ELR (cell line): ENCODE results near the gene ZXDC.

ENCODE experiments used
- DNase-seq: peaks from one replicate; pipeline ENCODE4 v3.0.0-alpha.2; 2015; ENCODE audit warnings: low read depth

The ZXDC gene

DNA sequence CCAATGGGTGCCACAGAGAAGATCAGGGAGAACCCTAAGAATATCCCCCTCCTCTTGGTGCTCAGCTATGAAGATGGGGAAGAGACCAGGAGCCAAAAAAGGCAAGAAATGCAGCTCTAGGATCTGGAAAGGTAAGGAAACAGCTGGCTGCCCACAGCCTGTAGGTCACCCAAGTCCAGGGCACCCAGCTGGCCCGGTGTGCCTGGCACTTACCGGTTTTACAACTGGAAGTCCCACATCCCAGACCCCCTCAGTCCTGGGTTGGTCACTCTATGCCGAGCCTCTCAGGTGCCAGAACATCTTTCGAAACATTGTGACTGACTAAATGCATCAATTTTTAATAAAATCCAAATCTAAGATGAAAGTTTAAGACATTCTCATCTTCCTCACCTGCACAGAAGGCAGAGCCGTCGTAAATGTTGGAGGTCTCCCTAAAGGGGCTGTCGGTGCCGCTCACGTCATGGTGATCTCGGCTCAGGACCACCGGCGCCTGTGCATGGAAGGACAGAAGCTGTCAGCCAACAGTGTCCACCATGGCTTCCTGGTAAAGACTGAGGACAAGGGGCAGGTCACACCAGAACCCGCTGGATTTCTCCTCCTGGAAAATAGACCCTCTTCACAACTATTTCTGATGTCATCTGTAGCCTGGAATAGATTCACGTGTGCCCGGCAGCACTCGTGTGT, 13.3 kb upstream of the ZXDC start:
- no peak for DNase-seq

DNA sequence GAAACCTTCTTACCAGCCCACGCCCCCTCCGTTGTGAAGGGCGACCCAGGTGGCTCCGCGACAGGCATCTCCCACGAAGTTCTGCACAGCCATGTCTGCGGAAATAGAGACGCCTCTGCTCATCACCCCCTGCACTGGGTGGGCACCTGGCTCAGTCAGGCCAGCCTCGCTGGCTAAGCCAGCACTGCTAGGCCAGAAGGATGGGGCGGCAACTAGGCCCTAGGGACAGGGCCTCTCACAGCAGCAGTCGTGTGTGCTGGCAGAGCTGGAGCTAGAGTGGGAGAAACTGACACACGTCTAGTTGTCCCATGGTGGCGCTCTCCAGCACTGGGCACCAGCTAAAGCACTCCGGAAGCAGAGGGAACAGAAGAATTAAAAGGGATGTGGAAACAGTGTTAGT, 12.5 kb upstream of the ZXDC start:
- DNase-seq: no peak

DNA sequence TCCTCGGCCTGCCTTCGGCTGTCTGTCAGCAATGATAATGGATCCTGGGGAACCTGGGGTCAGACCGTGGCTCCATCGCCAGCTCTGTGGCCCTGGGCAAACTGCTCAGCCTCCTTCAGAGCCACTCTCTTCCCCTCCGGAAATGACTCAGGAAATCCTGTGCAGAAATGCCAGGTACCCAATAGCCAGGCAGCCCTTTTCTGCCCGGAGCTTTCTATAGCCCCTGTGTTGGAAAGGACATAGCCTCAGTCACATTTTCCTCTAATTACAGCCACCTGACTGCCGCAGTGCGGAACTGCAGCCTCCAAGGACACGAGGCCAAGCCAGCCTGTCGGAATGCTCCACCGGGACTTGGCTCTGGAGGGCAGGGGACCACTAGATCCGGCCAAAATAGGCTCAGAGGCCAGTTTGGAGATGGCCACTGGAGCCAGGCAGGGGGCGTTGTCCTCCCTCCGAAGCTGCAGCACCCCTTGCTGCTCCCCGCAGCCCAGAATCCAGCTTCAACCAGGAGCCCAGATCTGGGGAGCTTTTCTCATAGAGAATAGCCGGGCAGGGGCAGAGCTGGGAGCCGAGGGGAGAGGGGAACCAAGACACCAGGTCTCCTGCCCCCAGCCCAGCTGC, 11.6 kb upstream of the ZXDC start:
- peak; percentile 69 for DNase-seq

DNA sequence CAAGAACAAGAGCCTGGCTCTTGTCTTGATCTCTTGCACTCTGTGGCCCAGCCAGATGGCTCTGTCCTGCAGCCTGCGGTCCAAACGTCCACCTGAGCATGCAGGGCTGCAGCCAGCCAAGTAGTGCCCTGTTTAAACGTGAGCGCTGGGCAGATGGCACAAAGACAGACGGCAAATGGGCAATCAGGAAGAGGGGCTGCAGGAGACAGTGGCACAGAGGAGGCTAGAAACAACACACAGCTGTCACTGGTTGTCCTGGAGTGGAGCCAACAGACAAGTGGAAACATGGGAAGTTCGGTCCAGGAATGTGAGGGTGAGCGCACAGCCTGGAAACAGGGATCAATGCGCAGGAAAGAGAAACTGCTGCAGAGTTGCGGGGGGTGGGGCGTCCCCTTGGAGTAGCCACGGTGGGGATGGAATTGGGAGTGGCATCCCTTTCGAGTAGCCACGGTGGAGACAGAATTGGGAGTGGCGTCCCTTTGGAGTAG, 10.7 kb upstream of the ZXDC start:
- no peak for DNase-seq

DNA sequence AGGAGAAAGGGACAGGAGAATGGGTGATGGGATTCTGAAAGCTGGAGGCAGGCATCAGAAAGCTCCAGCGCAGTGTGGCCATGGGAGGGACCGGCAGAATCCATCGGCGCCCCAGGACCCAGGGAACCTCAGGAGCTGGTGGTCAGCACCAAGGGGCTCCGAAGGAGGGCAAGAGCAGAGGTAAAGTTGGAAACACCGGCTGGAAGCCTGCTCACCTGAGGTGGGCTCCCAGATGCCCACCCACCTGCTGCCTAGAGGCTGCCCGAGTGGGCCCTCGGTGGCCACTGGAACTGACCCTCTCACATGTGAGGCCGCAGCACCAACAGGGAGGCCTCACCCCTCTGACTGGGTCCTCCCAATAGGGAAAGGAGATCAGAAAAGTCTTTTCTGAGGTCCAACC, 10.3 kb upstream of the ZXDC start:
- no peak for DNase-seq

DNA sequence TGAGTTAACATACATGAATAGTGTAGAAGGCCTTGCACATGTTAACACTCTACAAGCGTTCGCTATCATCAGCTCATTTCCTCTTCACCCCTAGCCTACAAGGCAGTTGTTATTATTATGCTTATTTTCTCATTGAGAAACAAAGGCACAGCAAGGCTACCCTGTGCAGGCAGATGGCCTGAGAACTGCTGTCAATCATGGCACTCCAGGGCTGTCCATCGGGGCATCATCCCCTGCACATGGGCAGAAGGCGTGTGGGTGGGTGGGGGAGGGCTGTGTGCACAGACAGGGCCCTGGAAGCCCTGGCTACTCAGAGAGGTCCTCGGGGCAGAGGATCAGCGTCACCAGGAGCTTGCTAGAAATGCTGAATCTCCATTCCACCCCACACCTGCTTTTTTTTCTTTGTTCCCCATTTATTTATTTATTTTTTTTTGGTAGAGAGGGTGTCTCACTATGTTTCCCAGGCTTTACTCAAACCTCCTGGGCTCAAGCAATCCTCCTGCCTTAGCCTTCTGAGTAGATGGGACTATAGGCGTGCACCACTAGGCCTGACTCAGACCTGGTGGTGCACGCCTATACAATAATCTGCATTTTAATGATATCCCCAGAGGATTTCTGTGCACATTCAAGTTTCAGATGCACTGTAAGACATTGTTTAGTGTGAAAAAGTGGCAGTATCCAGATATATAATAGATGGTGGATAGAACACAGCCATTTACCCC, 9.6 kb upstream of the ZXDC start:
- DNase-seq: no peak

DNA sequence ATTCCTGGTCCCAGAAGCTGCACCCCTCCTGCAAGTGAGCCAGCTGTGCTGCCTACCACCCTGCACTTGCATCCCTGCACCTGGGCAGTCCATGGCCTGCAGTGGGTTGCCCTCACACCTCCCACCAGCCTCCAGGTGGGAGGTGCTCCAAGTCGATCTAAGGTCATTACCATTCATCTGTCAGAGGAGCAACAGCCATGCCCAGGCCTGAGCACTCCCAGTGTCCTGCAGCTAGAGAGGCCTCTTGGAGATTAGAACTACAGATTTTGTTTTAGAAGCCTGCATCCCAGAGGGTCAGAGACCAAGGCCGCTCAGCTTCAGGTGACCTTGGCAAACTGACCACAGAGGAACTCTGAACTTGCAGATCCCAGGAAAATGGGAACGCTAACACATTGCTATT, 9.0 kb upstream of the ZXDC start:
- no peak for DNase-seq

DNA sequence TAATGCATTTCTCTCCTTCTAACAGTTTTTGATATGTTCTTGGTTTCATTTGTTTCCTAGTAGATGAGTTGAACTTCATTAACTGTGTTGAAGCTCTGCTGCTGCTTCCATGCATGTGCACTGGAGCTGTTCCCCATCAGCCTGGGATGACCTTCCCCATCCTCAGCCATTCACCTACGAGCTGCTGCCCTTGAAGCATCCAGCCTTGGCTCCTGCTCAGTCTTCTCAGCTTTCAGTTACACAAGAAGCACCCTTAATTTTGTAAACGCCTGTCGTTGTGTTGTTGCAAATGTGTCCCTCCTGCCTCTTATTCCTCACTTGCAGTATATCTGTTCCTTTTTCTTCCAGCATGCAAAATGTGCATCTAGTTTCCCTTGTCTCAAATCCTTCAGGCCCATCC, 8.5 kb upstream of the ZXDC start:
- no peak for DNase-seq

DNA sequence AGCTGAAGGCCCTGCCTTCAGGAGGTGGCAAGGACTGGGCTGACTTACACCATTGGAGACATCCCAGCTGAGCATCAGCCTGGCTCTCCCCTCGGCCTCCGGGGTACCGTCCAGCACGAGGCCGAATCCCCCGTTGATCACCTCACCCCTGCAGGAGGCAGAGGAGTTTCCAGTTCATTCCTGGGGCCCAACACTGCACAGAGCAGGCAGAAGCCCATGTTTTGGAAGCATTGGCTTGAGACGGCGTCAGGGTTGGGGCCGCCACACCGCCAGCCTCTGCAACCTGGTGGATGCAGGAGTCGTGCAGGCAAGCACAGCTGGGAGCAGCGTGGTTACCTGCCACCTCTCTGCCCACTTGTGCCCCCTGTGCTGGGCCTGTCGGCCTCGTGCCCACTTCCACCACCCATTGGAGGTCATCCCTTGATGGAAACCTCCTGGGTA, 7.7 kb upstream of the ZXDC start:
- DNase-seq: no peak

DNA sequence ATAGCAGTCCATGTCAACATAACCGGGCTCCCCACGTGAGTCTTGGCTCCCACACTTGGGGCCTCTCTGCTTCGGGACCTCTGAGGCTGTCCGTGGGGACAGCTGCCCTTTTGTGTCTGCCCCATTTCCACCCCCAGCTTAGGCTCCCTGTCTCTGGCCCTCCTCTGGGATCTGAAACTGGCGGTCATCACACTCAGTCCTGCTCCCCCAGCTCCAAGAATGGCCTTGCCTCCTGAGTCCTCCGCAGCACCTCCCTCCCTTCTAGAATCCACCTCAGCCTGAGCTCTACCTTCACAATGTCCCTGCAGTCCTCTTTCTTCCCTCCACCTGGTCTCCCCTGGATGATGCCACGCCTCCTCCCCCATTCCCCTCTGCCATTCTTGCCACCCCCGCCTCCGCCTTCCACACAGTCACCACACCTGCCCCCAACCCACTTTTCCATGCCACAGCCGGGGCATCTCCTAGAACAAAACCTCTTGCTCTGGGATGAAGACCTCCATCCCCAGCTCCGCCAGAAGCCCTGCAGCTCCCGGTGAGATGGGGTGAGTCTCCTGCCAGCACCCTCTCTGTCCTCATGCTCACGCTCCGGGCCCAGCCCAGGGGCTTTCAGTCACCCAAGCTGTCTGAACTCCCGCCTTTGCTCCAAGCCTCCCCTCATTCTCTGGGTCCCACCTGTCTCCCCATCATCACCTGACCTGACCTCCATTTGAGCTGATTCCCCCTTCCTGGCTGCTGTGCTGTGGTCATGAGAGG, 7.0 kb upstream of the ZXDC start:
- DNase-seq: no peak

DNA sequence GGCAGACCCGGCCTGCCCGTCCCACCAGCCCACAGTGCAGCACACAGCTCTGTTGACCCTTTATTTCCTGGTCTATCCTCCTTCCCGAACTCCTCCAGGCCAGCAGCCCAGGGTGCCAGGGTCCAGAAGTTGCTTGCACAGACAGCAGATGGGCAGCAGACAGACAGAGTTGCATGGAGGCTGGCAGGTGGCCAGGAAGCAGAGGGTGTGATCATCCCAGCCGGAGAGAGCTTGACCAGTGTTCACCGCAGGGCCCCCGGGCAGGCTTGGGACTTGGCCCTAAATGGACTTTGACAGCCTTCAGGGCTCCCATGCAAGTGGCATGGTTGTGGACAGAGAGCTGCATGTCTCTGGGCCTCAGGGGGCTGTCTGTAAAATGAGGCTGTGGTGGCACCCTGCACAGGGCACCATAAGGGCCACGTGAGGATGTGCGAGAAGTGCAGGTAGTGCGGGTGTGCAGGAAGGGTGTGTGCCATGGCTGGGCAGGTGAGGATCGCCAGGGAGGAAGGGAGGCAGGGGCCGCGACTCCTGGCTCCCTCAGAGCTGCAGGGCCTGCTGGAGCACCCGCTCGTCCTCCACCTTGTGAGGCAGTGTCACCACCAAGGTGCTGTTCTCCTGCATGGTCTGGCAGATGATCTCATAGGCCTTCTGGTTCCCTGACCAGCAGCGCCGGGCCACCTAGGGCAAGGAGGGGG, 6.3 kb upstream of the ZXDC start:
- peak; percentile 17 for DNase-seq

DNA sequence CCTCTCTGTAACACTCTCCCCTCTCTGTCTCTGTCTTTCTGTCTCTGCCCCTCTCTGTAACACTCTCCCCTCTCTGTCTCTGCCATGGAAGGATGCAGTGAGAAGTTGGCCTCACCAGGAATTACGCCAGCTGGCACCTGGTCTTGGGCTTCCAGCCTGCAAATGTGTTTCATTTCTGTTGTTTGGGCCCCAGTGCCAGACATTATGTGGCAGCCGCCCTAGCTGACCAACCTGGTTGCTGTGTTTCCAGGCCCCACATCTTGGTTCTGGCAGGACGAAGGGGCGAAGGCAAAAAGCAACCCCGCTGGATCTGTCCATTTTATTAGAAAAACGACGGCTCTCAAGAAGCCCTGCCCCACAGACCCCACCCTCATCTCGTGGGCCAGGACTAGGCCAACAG, 5.2 kb upstream of the ZXDC start:
- DNase-seq: no peak

DNA sequence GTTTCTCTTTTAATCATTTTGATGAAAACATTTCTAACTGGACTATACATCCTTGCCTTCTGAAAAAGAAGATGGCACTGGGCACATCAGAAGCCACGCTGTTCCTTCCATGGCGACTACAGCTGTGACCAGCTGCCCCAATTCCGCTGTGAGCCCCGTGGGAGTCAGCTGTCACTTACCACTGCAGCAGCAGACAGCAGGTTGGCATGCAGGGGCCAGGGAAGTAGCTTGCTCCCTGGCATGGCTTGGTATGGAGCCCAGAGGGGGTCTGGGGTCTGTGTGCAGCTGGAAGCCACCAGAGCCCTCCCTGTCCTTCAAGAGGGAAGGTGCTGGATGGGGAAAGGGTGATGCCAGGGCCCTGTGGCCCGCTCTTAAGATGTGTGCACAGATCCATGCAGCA, 4.5 kb upstream of the ZXDC start:
- no peak for DNase-seq

DNA sequence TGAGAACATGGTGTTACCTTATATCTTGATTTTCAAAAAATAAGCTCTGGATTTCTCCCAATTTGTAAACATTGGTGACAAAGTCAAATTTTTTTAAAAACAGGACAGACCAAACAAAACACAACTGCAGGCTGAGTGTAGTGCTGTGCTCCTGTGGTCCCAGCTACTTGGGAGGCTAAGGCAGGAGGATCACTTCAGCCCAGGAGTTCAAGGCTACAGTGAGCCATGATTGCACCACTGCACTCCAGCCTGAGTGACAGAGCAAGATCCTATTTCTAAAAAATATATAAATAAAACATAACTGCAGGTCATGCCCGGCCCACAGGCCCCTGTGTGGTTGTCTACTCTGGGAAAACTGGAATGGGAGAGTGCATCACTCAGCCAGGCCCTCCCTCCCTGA, 4.0 kb upstream of the ZXDC start:
- no peak for DNase-seq

DNA sequence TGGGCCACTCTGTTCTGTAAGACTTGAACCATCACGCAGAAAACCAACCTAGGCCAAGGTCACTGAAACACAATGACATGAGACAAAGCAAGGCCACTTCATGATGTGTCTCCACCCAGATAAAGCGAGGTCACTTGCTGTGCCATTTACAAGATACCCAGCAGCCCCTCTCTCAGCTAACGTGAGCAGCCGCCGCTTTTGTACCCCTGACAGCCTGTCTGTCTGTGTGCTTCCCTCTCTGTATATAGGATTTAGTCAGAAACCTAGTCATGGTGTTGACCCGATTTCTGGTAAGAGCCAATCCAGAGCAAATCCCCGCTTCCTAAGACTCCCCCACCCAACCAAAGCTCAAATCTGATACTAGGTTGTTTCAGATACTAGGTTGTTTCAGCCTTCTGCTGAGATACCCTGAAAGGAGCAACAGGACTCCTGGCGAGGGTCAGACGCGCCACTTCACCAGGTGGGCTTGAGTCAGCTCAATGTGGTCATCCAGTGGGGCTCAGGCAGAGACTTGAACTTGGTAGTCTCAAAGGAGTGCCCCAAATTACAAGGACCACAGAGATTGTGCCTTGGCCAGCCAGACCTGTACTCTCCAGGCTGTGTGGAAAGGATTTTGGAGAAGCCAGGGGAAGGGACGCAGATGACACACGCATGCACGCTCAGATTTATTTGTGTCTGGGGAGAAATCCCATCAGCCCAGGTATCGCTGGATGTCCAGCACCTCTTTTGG, 3.1 kb upstream of the ZXDC start:
- no peak for DNase-seq

DNA sequence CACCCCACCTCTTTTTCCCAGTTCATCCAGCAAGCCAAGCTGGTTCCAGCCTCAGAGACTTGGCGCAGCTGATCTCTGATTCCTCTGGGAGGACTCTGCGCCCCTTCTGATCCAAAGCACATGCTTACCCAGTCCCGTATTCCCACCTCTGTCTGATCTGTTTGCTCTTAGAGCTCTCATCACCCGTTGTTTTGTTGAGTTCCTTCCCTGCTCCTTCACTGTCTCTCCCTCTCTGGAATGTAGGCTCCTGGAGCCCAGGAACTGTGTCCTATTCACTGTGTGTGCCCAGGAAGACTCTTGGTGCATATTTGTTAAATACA, 1.3 kb upstream of the ZXDC start:
- DNase-seq: no peak

DNA sequence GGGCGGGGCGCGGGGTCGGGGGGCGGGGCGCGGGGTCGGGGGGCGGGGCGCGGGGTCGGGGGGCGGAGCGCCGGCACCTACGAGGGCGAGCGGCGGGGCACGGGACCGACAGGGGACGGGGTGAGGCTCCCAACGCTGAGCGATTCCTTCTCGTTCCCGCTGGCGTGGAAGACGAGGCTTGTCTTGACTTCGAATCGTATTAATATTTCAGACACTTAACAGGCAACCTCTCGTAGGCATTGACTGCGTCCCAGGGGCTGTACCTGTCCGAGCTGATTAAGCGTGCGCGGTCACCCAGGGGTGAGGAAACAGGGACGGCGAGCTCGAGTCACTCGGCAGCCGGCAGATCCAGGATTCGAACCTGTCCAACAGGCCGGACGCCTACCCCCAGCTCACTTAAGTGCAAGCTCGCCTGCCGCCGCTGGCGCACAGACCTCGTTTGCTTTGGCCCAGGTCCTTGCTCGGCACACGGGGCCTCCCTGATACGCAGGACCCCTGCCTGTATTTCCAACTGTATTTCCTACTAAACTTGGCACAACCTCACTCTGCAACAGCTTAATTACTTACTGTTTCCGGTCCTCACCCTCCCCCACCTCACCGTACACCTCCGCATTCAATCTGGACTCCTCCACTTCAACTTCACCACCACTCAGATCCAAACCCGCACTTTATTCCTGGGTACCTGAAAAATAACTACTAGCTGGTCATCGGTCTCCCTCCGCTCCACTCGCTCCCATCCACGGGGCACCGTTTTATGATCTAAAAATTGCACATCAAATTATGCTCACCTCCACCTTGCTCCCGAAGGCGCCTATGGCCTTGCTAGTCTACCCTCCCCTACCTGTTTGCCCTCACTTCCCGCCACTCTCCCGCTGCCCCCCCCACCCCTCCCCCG, 722 bp upstream of the ZXDC start:
- DNase-seq: no peak

DNA sequence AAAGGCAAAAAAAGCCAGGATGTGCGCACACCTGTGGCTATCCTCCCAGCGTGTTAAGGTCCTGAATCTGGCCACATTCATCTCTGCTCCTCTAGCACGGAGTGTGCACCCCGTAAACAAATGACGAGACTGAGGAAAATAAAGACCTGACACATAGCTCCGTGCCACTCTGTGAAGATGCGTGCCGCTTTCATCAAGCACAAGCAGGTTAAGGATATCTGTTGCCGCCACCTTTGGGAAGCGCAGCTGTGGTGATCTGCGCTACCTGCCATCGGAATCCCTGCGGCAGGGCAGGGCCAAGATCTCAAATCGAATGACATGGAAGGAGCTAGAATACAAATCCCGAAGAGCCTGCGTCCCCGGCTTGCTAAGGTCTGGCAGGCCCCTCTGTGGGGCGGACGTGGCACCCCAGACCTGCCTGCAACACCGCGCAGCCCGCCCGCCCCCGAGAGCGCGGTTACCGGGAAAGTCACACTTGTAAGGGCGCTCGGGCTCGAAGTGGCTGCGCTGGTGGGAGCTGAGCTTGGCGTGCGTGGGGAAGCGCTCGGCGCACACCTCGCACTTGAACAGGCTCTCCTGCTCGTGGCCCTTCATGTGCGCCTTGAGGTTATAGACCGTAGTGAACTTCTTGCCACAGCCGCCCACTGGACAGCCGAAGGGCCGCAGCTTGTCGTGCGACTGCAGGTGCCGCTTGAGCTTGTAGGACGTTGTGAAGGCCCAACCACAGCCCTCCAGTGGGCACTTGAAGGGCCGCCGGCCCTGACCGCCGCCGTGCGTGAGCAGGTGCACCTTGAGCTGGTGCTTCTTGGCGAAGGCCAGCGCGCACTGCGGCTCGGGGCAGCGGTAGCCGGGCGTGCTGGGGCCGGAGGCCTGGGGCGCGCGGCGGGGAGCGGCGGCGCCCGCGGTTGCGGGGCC, 936 bp downstream of the ZXDC start:
- DNase-seq: peak; percentile 64
